Activated CD4-positive, CD25-positive, alpha-beta regulatory T cell treated with anti-CD3 and anti-CD28 coated beads, Interleukin-2, amount 50 U/mL, for 72 hours (primary cell): Measurements from ENCODE around the gene KRT8.
A peak's percentile ranks its signal among the peaks of the same experiment; 100 is the strongest.
"Not testable (repeated sequence)": the region's sequence is repeated elsewhere in the genome, so short reads cannot be mapped to it uniquely, and the experiment has no call there.

Source experiments
- DNase-seq: peaks from one replicate; pipeline ENCODE4 v3.0.0; 2021

Gene KRT8

DNA sequence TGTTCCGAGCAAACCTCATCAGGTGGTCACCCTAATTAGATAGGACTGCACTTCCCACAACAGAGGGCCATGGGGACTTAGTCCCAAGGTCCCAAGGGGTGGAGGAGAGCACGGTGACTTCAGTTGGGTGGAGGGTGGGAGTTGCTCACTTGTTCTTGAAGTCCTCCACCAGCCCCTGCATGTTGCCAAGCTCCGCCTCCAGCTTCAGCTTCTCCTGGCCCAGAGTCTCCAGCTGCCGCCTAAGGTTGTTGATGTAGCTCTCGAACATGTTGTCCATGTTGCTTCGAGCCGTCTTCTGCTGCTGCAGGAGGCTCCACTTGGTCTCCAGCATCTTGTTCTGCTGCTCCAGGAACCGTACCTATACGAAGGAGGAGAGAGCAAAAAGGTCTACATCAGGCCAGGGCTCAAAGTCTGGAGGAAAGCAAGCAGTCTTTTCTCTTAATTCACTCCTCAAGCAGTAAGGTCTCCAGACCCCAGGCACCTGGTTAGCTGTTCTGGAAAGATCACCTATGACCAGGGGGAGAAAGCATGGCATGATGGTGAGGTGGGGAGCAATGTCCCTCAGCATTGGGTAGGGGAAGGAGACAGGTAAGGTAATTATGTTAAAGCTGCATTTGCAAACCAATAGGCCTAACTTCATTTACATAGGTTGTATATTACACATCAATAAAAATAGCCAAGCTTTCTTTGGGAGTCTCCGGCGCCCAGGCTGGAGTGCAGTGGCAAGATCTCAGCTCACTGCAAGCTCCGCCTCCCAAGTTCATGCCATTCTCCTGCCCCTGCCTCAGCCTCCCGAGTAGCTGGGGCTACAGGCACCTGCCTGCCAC is 2.9 kb downstream of the KRT8 start:
- DNase-seq = no peak

GRCh38 chr12:52900896-52901714 is 3.8 kb downstream of the KRT8 start:
- no peak for DNase-seq

DNA sequence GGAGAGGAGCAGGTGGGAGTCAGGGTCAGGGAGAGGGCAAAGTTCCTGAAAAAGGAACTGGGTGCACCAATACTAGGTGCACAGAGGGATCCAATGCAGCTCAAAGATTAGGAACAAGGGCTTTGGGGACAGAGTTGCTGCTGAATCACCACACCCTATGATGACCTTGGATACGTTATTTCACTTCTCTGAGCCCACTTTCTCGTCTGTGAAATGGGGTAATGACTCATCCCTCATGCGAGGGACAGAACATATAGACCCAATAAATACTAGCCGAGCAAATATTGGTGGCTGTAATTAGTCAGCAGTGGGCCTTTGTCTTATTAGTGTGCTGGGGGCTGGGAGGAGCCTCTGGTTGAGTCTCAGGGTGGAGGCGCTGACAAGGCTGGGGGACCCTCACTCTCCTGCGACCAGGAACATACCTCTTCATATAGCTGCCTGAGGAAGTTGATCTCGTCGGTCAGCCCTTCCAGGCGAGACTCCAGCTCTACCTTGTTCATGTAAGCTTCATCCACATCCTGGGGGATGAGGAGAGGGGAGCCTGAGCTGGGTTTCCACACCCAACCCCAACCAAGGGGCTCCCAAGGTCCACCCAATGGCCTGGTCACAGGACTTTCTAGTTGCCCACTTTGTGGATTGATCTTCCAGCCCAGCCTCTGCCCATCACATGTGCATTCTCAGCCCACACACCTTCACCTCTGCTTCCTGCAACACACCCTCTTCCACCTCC is 4.5 kb downstream of the KRT8 start:
- DNase-seq = no peak

- no peak for DNase-seq
Observed at GRCh38 chr12:52899338-52900035, 5.4 kb downstream of the KRT8 start.

- no peak for DNase-seq
Observed at GRCh38 chr12:52896190-52897100, 8.4 kb downstream of the KRT8 start.

- no peak for DNase-seq
Observed at GRCh38 chr12:52895726-52896189, 9.1 kb downstream of the KRT8 start.

DNA sequence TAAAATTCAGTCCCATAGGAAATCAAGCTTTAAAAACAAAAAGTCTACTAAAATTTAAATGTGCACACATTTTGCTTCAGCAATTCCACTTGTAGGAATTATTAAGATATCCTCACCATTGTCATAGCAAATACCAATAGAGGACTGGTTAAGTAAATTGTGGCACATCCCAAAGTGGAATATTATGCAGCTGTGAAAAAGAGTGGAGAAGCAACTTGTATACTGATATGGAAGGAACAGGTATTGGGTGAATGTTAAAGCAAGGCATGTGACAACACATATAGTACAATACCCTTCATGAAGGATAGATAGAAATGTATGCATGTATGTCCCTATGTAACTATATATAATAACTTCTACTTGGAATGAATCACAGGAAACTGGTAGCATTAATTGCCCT is 11.9 kb downstream of the KRT8 start:
- no peak for DNase-seq

- DNase-seq = no peak
Observed at GRCh38 chr12:52892207-52892852, 12.5 kb downstream of the KRT8 start.

GRCh38 chr12:52891044-52891443 is 13.8 kb downstream of the KRT8 start:
- no peak for DNase-seq

- no peak for DNase-seq
Observed at GRCh38 chr12:52890417-52890816, 14.5 kb downstream of the KRT8 start.

GRCh38 chr12:52884526-52885293 is 20.2 kb downstream of the KRT8 start:
- peak; percentile 83 for DNase-seq

GRCh38 chr12:52880499-52880898 is 24.4 kb downstream of the KRT8 start:
- DNase-seq = not testable (repeated sequence)

GRCh38 chr12:52879394-52880351 is 25.2 kb downstream of the KRT8 start:
- DNase-seq = peak; percentile 56

- DNase-seq = no peak
Observed at GRCh38 chr12:52878507-52879393, 26.1 kb downstream of the KRT8 start.

DNA sequence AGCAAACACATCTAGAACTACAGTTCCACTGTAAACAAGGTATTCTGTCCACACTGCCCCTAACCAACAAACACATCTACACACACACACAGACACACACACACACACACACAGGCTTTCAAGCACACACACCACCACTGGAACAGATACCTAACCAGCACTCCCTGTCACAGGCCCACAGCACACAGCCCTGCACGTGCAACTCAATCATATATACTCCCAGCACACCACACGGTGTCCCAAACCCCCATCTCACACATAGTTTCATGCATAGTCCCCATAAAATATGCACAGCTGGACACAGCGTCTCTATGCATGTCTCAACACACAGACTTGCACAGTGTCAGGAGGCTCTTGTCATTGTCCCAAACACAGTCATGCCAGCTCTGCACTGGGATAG is 27.6 kb downstream of the KRT8 start:
- DNase-seq = no peak

GRCh38 chr12:52876372-52876771 is 28.5 kb downstream of the KRT8 start:
- no peak for DNase-seq

- no peak for DNase-seq
Observed at GRCh38 chr12:52874573-52875435, 30.1 kb downstream of the KRT8 start.
